Sigmoid colon (tissue), 7 donors: Measurements from ENCODE around the gene ADRA2A. TPM values are rescaled to one million over a fixed set of nuclear protein-coding genes. Genes with fewer than 3 reads are reported as not detected.
A peak's percentile ranks its signal among the peaks of the same experiment; 100 is the strongest.

Experiments used
- DNase-seq: peaks from one replicate; pipeline ENCODE4 v3.0.0-alpha.2; 2019
- H3K27ac ChIP-seq, 4 donors: fragments of 200-600 bp; sonication (generic); one replicate each; pipeline ENCODE4 v1.5.1; 2016 to 2019; ENCODE audit warnings: mild to moderate bottlenecking in 1 of 4
- H3K27me3 ChIP-seq, 3 donors: fragments of 200-600 bp; sonication (generic); one replicate each; pipeline ENCODE4 v1.5.1; 2019; ENCODE audit warnings: mild to moderate bottlenecking in 1 of 3
- H3K36me3 ChIP-seq, 4 donors: fragments of 200-600 bp; sonication (generic); one replicate each; pipeline ENCODE4 v1.5.1; 2016 to 2019
- H3K4me1 ChIP-seq, 4 donors: fragments of 200-600 bp; sonication (generic); one replicate each; pipeline ENCODE4 v1.5.1; 2017 to 2019
- H3K4me3 ChIP-seq, 4 donors: fragments of 200-600 bp; sonication (generic); one replicate each; pipeline ENCODE4 v1.5.1; 2017 to 2019; ENCODE audit warnings: mild to moderate bottlenecking in 2 of 4, moderate library complexity in 1 of 4
- H3K9me3 ChIP-seq, 4 donors: fragments of 200-600 bp in 3 of 4; sonication (generic) in 3 of 4; one replicate each; pipeline versions ENCODE4 v1.5.1 to v1.6.1; 2013 to 2019
- EP300 ChIP-seq, 4 donors: sonication (generic); formaldehyde crosslinking; IDR thresholded peaks; one replicate each; pipeline ENCODE4 v1.6.1; 2017; ENCODE audit warnings: antibody characterized with exemption in 4 of 4
- POLR2A ChIP-seq, 2 donors: fragments of 450-650 bp; IDR thresholded peaks; one replicate each; pipeline ENCODE4 v1.6.1; 2016; ENCODE audit warnings: antibody characterized with exemption in 2 of 2, mild to moderate bottlenecking in 2 of 2, moderate library complexity in 2 of 2
- POLR2AphosphoS5 ChIP-seq, 4 donors: sonication (generic); formaldehyde crosslinking; IDR thresholded peaks; one replicate each; pipeline ENCODE4 v1.6.1; 2017; ENCODE audit warnings: antibody characterized with exemption in 4 of 4
- WGBS, 2 donors: extraction: QIAGEN DNeasy Blood & Tissue Kit; methylation state at CpG; one replicate each; pipeline ENCODE4 v1.1.7; 2013; 5-methylcytosine and 5-hydroxymethylcytosine counted together
- intact Hi-C: fragments of 100-400 bp; cut with DNase I; formaldehyde crosslinking; loops from one replicate; pipeline ENCODE4 v1.15.1; 2023
- polyA plus RNA-seq, 3 donors: library from polyadenylated mRNA; stranded (reverse); fragments of 200-250 nt; gene quantifications; one replicate each; pipeline ENCODE4 v1.2.3, GENCODE V29; 2013
- total RNA-seq, 4 donors: library from RNA; depleted of rRNA; stranded (reverse); fragments of >200 nt; gene quantifications; one replicate each; pipeline ENCODE4 v1.1.0, GENCODE V29; 2016
- TF ChIP-seq, protein P1 (sequence below), 4 experiments: fragments of 450-650 bp in 3 of 4; fragments of 200-600 bp in 1 of 4; IDR thresholded peaks; one replicate each; pipeline ENCODE4 v1.5.1; 2016 to 2019; ENCODE audit warnings: antibody characterized with exemption in 4 of 4, mild to moderate bottlenecking in 3 of 4, moderate library complexity in 2 of 4
- donor health status: healthy with polysubstance abuse.
- donor health status: Bipolar disorder and iron deficiency.
- donor health status: healthy.

The ADRA2A gene
- total and polyA plus RNA-seq, 7 donors, result 1.5 to 6.2 (median 3.9) TPM

DNA sequence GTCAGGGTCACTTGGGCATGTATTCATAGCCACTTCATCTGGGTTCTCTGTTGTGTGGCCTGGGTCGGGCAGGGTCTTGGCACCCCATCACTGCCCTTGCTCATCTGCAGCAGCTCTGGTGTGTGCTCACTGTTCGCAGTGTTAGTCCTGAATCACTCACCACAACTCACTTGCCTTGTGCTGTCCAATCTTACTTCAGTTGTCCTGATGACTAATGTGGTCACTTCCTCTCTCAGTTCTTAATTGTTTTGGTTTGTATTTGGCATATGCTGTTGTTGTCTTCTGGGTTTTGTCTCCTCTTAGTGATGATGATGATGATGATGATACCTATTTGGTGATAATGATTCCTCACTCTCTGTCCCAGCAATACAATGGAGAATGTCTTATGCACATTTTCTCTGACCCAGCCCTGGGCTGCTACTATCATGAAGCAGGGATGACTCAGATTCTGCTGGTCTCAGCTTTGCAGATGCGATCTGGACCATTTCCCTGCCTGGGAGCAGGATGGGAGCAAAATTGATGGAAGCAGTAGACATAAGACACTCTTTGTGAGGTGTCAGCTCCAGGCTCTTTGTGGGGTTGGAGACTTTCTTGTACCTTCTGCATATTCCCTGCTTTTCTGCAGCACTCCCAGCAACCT, 17.0 kb downstream of the ADRA2A start:
- no peaks in the 10 kb centered on the region for H3K4me1 ChIP-seq
- DNase-seq, result no peak
- H3K27me3 ChIP-seq, result no peaks in the 10 kb centered on the region
- no peaks in the 10 kb centered on the region for H3K9me3 ChIP-seq
- no peaks in the 10 kb centered on the region for H3K36me3 ChIP-seq
- intact Hi-C loops, result no loop called here
- H3K4me3 ChIP-seq, result no peak overlapping the region
- WGBS, 2 donors, result 86 to 89% methylated on average over 3 of the region's 3 CpGs
- H3K27ac ChIP-seq, result no peak overlapping the region
- TF ChIP-seq EP300 (IDR thresholded peaks at IDR 0.05), result no peak
- TF ChIP-seq, protein P1, sequence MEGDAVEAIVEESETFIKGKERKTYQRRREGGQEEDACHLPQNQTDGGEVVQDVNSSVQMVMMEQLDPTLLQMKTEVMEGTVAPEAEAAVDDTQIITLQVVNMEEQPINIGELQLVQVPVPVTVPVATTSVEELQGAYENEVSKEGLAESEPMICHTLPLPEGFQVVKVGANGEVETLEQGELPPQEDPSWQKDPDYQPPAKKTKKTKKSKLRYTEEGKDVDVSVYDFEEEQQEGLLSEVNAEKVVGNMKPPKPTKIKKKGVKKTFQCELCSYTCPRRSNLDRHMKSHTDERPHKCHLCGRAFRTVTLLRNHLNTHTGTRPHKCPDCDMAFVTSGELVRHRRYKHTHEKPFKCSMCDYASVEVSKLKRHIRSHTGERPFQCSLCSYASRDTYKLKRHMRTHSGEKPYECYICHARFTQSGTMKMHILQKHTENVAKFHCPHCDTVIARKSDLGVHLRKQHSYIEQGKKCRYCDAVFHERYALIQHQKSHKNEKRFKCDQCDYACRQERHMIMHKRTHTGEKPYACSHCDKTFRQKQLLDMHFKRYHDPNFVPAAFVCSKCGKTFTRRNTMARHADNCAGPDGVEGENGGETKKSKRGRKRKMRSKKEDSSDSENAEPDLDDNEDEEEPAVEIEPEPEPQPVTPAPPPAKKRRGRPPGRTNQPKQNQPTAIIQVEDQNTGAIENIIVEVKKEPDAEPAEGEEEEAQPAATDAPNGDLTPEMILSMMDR (IDR thresholded peaks at IDR 0.05), result no peak
- no peak for TF ChIP-seq POLR2AphosphoS5 (IDR thresholded peaks at IDR 0.05)
- no peak for TF ChIP-seq POLR2A (IDR thresholded peaks at IDR 0.05)

DNA sequence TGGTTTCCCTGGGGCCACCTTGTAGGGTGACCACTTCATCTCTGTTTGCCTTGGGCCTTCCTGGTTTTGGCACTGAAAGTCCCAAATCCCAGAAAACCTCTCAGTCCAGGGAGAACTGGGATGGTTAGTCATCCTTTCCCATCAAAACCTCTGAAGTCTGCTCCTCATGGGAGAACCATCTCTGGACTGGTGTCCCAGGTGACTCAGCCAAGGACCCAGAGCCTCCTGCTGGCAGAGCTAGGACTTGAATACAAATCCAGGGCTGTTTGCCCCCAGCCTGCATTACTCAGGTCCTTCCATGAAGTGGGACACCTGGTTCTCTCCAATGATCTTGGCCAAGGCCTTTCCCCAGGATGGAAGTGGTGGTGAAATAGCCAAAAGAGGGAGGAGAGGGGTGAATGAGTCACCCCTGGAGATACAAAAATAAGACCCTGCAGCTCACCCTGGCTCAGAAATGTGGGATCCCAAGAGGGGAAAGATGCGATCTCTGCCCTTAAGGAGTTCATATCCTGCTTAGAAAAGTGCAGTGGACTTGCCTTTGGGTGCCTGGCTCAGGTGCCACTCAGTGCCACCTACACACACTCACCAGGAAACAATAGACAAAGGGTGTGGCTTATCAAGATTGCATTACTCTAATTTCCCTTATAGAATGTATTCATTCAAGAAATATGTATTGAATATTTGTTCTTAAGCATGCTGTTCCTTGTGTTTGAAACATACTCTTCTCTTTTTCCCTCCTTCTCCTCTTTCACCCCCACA, 22.0 kb downstream of the ADRA2A start:
- no peak for DNase-seq
- intact Hi-C loops, result no loop called here
- H3K36me3 ChIP-seq, result no peaks in the 10 kb centered on the region
- no peak overlapping the region for H3K4me3 ChIP-seq
- no peaks in the 10 kb centered on the region for H3K4me1 ChIP-seq
- H3K27me3 ChIP-seq, result no peaks in the 10 kb centered on the region
- no peaks in the 10 kb centered on the region for H3K9me3 ChIP-seq
- TF ChIP-seq EP300 (IDR thresholded peaks at IDR 0.05), result no peak
- TF ChIP-seq POLR2AphosphoS5 (IDR thresholded peaks at IDR 0.05), result no peak
- TF ChIP-seq, protein P1 (IDR thresholded peaks at IDR 0.05), result no peak
- no peak for TF ChIP-seq POLR2A (IDR thresholded peaks at IDR 0.05)
- WGBS, 2 donors, result 47 to 74% methylated on average over 1 of the region's 1 CpG
- no peak overlapping the region for H3K27ac ChIP-seq

DNA sequence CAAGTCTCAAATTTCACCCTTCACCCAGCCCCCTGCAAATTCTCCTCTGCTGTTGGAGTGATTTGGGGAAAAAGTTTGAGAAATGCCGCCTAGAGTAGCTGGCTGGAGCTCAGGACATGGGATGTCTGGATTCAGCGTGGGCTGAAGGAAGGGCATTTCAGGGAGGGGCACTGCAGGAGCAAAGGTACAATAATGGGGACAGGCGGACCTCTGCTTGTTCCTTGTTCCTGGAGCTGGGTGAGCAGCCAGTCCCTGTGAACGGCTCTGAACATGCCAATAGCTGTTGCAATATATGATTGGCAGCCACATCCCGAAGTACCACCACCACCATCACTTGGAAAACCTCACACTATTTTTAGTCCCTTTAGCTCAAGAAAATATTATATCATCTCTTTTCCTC, 23.4 kb downstream of the ADRA2A start:
- Histone ChIP-seq H3K9me3 (no peaks in the 10 kb centered on the region), H3K4me1 (no peaks in the 10 kb centered on the region), H3K36me3 (no peaks in the 10 kb centered on the region), H3K27ac (no peak overlapping the region), H3K27me3 (no peaks in the 10 kb centered on the region), H3K4me3 (no peak overlapping the region)
- TF ChIP-seq POLR2A (IDR thresholded peaks at IDR 0.05) (no peak), EP300 (IDR thresholded peaks at IDR 0.05) (no peak), POLR2AphosphoS5 (IDR thresholded peaks at IDR 0.05) (no peak)
- TF ChIP-seq, protein P1 (IDR thresholded peaks at IDR 0.05), result no peak
- 11 to 59% methylated on average over 5 of the region's 5 CpGs for WGBS, 2 donors
- peak; percentile 37 for DNase-seq
- intact Hi-C loops, result no loop called here

DNA sequence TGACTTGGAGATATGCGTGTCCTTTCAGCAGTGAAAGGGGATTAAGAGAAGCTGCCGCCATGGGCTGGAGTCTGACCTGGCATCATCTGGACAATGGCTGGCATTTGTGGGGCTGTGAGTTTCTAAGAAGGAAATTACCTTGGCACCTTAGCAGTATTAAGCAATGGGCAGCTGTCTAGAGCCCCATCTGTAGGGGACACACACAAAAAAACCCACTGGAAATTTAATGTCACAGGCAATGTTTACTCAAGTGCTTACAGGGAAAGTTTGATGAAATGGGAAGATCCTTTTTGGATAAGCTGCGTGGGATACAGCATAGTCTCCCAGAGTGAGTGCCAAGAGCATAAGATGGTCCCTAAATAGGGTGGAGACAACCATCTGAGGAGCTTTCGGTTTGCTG, 25.0 kb downstream of the ADRA2A start:
- Histone ChIP-seq H3K36me3 (no peaks in the 10 kb centered on the region), H3K4me1 (no peaks in the 10 kb centered on the region), H3K9me3 (no peaks in the 10 kb centered on the region), H3K27ac (no peak overlapping the region), H3K27me3 (no peaks in the 10 kb centered on the region), H3K4me3 (no peak overlapping the region)
- TF ChIP-seq, protein P1 (IDR thresholded peaks at IDR 0.05), result no peak
- TF ChIP-seq POLR2A (IDR thresholded peaks at IDR 0.05) (no peak), POLR2AphosphoS5 (IDR thresholded peaks at IDR 0.05) (no peak), EP300 (IDR thresholded peaks at IDR 0.05) (no peak)
- intact Hi-C loops, result no loop called here
- no peak for DNase-seq
- 88 to 92% methylated on average over 4 of the region's 4 CpGs for WGBS, 2 donors
